Transverse colon (tissue), 4 donors: ENCODE measurements around the gene FZD10. TPM values are rescaled to one million over a fixed set of nuclear protein-coding genes. Genes with fewer than 3 reads are reported as not detected.

Experiments used
- DNase-seq: peaks from one replicate; pipeline ENCODE4 v3.0.0-alpha.2; 2019
- H3K27ac ChIP-seq, 4 donors: fragments of 200-600 bp; sonication (generic); 2 replicates each; pipeline ENCODE4 v1.5.1; 2016 to 2018; ENCODE audit warnings: inconsistent platforms in 4 of 4
- H3K27me3 ChIP-seq: fragments of 200-600 bp; sonication (generic); 2 replicates; pipeline ENCODE4 v1.5.1; 2017; ENCODE audit warnings: inconsistent platforms
- H3K36me3 ChIP-seq, 4 donors: fragments of 200-600 bp; sonication (generic); 2 replicates each; pipeline ENCODE4 v1.5.1; 2017 to 2019; ENCODE audit warnings: inconsistent platforms in 4 of 4
- H3K4me1 ChIP-seq, 4 donors: fragments of 200-600 bp; sonication (generic); 2 replicates each; pipeline ENCODE4 v1.5.1; 2017 to 2020; ENCODE audit warnings: inconsistent platforms in 4 of 4
- H3K4me3 ChIP-seq, 4 donors: fragments of 200-600 bp; sonication (generic); 1 replicate in 1 of 4; 2 replicates in 3 of 4; pipeline versions ENCODE4 v1.5.1 to v1.6.1; 2017 to 2019; ENCODE audit warnings: inconsistent platforms in 4 of 4
- H3K9me3 ChIP-seq, 2 donors: fragments of 200-600 bp; sonication (generic); 2 replicates each; pipeline ENCODE4 v1.5.1; 2017 to 2019; ENCODE audit warnings: inconsistent platforms in 2 of 2
- EP300 ChIP-seq: sonication (generic); formaldehyde crosslinking; IDR thresholded peaks from one replicate; pipeline ENCODE4 v1.6.1; 2017; ENCODE audit warnings: antibody characterized with exemption, low read depth
- POLR2A ChIP-seq: fragments of 450-650 bp; IDR thresholded peaks from one replicate; pipeline ENCODE4 v1.6.1; 2016; ENCODE audit warnings: antibody characterized with exemption, mild to moderate bottlenecking, moderate library complexity
- POLR2AphosphoS5 ChIP-seq, 3 donors: sonication (generic); formaldehyde crosslinking; IDR thresholded peaks; one replicate each; pipeline ENCODE4 v1.6.1; 2016; ENCODE audit warnings: antibody characterized with exemption in 3 of 3
- WGBS, 2 donors: methylation state at CpG; one replicate each; pipeline ENCODE4 v1.1.5; 2018; ENCODE audit warnings: low coverage in 1 of 2; 5-methylcytosine and 5-hydroxymethylcytosine counted together
- in situ Hi-C, 4 donors: fragments of 200-750 bp; cut with MboI; loops; one replicate each; pipeline versions ENCODE4 v1.15.0 to v1.15.1; 2017; ENCODE audit warnings: low sequenced_read_pairs in 3 of 4, low pct_ligation_motif_present in 1 of 4, low pct_unique_long_range_greater_than_20kb in 1 of 4
- intact Hi-C: fragments of 100-400 bp; cut with DNase I; formaldehyde crosslinking; loops from one replicate; pipeline ENCODE4 v1.15.1; 2023; ENCODE audit warnings: low total_unique reads
- total RNA-seq, 4 donors: library from RNA; depleted of rRNA; stranded (reverse); fragments of >200 nt; gene quantifications; one replicate each; pipeline ENCODE4 v1.1.0, GENCODE V29; 2016
- TF ChIP-seq, protein P1 (sequence below), 5 experiments: fragments of 200-600 bp in 3 of 5; fragments of 450-650 bp in 2 of 5; sonication (generic) in 3 of 5; IDR thresholded peaks; 1 replicate in 2 of 5; 2 replicates in 3 of 5; pipeline ENCODE4 v1.5.1; 2016 to 2017; ENCODE audit warnings: antibody characterized with exemption in 5 of 5, inconsistent platforms in 3 of 5, mild to moderate bottlenecking in 2 of 5, moderate library complexity in 1 of 5

Gene FZD10
- total RNA-seq, 4 donors from 2014 or later: 0.32 to 0.68 TPM; not detected in 2

GRCh38 chr12:130145731-130146130 is 16.5 kb upstream of the FZD10 start:
- intact Hi-C loops: no loop called here
- no peaks in the 10 kb centered on the region for H3K27me3 ChIP-seq
- DNase-seq: no peak
- no peaks in the 10 kb centered on the region for H3K9me3 ChIP-seq
- no peak for TF ChIP-seq POLR2AphosphoS5 (IDR thresholded peaks at IDR 0.05)
- no peaks in the 10 kb centered on the region for H3K36me3 ChIP-seq
- whole genome bisulfite sequencing, 2 donors: 68 to 71% methylated on average over 4 to 13 of the region's 13 CpGs
- H3K27ac ChIP-seq: no peak overlapping the region
- no peaks in the 10 kb centered on the region for H3K4me1 ChIP-seq
- no peak overlapping the region for H3K4me3 ChIP-seq
- in situ Hi-C loops: no loop called here

DNA sequence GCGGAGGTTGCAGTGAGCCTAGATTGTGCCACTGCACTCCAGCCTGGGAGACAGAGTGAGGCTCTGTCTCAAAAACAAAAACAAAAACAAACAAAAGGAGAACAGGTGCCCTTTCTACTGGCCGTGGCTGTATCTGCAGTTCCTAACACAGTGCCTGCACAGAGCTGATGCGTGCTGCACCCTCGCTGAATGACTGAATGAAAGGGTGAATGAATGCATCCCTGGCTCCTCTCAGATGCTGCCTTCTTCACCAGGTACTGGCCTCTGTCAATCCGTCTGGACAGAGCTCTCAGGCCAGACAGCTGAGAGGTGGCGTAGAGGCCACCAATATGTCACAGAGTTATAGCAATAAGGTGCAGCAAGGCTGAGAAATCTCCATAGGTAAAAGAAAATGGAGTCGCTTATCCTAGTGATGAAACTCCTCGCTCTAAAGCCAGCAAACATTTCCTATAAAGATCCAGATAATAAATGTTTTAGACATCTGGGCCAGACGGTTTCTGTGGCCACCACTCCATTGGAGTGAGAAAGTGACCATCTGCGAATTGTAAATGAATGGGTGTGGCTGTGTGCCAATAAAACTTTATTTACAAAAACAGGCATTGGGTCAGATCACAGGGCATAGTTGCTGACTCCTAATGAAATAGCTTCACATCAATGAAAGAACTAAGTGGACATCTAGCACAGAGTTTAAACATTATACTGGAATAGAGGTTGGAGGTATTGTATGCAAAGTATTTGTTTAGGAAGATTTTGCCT is 15.9 kb upstream of the FZD10 start:
- TF ChIP-seq POLR2AphosphoS5 (IDR thresholded peaks at IDR 0.05): no peak
- no peak for TF ChIP-seq EP300
- no peak for TF ChIP-seq POLR2A
- TF ChIP-seq, protein P1, sequence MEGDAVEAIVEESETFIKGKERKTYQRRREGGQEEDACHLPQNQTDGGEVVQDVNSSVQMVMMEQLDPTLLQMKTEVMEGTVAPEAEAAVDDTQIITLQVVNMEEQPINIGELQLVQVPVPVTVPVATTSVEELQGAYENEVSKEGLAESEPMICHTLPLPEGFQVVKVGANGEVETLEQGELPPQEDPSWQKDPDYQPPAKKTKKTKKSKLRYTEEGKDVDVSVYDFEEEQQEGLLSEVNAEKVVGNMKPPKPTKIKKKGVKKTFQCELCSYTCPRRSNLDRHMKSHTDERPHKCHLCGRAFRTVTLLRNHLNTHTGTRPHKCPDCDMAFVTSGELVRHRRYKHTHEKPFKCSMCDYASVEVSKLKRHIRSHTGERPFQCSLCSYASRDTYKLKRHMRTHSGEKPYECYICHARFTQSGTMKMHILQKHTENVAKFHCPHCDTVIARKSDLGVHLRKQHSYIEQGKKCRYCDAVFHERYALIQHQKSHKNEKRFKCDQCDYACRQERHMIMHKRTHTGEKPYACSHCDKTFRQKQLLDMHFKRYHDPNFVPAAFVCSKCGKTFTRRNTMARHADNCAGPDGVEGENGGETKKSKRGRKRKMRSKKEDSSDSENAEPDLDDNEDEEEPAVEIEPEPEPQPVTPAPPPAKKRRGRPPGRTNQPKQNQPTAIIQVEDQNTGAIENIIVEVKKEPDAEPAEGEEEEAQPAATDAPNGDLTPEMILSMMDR (IDR thresholded peaks at IDR 0.05): no peak
- 50 to 67% methylated on average over 4 to 10 of the region's 10 CpGs for WGBS, 2 donors
- DNase-seq: no peak
- in situ Hi-C loops: no loop called here
- no peak overlapping the region for H3K27ac ChIP-seq
- no peaks in the 10 kb centered on the region for H3K27me3 ChIP-seq
- H3K36me3 ChIP-seq: no peaks in the 10 kb centered on the region
- H3K4me1 ChIP-seq: no peaks in the 10 kb centered on the region
- intact Hi-C loops: no loop called here
- no peaks in the 10 kb centered on the region for H3K9me3 ChIP-seq
- H3K4me3 ChIP-seq: no peak overlapping the region

GRCh38 chr12:130147875-130148596 is 14.2 kb upstream of the FZD10 start:
- in situ Hi-C loops: no loop called here
- Histone ChIP-seq H3K4me1 (no peaks in the 10 kb centered on the region), H3K27ac (no peak overlapping the region), H3K36me3 (no peaks in the 10 kb centered on the region), H3K27me3 (no peaks in the 10 kb centered on the region), H3K9me3 (no peaks in the 10 kb centered on the region), H3K4me3 (no peak overlapping the region)
- no peak for DNase-seq
- TF ChIP-seq EP300: no peak
- TF ChIP-seq POLR2AphosphoS5 (IDR thresholded peaks at IDR 0.05): no peak
- TF ChIP-seq, protein P1 (IDR thresholded peaks at IDR 0.05): no peak
- TF ChIP-seq POLR2A: no peak
- 59% methylated on average over 8 of the region's 8 CpGs; no CpG with 5 or more reads in 1 of the 2 donors for WGBS, 2 donors
- intact Hi-C loops: no loop called here

- no peaks in the 10 kb centered on the region for H3K36me3 ChIP-seq
- H3K27me3 ChIP-seq: peaks cover 2% of the 10 kb centered on the region
- in situ Hi-C loops: no loop called here
- no peaks in the 10 kb centered on the region for H3K4me1 ChIP-seq
- no peak overlapping the region for H3K27ac ChIP-seq
- no peak for TF ChIP-seq EP300
- TF ChIP-seq, protein P1 (IDR thresholded peaks at IDR 0.05): no peak
- TF ChIP-seq POLR2A: no peak
- TF ChIP-seq POLR2AphosphoS5 (IDR thresholded peaks at IDR 0.05): no peak
- H3K4me3 ChIP-seq: no peak overlapping the region
- intact Hi-C loops: no loop called here
- no peaks in the 10 kb centered on the region for H3K9me3 ChIP-seq
- no peak for DNase-seq
- 75% methylated on average over 9 of the region's 9 CpGs; no CpG with 5 or more reads in 1 of the 2 donors for WGBS, 2 donors
Measured at GRCh38 chr12:130151846-130152245, 10.4 kb upstream of the FZD10 start.
